GM10266 (cell line): ENCODE measurements around the gene GJD3.

Experiments
- DNase-seq: peaks from one replicate; pipeline ENCODE4 v3.0.0; 2012; ENCODE audit errors: extremely low spot score
- CTCF ChIP-seq: IDR thresholded peaks from 2 replicates; pipeline ENCODE4 v1.5.1; 2012; ENCODE audit warnings: mild to moderate bottlenecking, low read depth; ENCODE audit not compliant: control insufficient read depth, insufficient read depth; ENCODE audit errors: missing control alignments

Gene GJD3

GRCh38 chr17:40366076-40366860 is 1.7 kb upstream of the GJD3 start:
- DNase-seq, result peak; percentile 9
- TF ChIP-seq CTCF, result no peak

- peak; percentile 11 for DNase-seq
- no peak for TF ChIP-seq CTCF
Measured at GRCh38 chr17:40364906-40365305, 369 bp upstream of the GJD3 start.

- TF ChIP-seq CTCF, result no peak
- no peak for DNase-seq
Measured at GRCh38 chr17:40363111-40363827, 1.3 kb downstream of the GJD3 start.

- peak; percentile 87 for TF ChIP-seq CTCF
Measured at GRCh38 chr17:40362696-40363110, 1.8 kb downstream of the GJD3 start.

GRCh38 chr17:40361925-40362695 is 2.4 kb downstream of the GJD3 start:
- no peak for DNase-seq
- no peak for TF ChIP-seq CTCF

More at GRCh38 chr17:40362696-40363110, 1.8 kb downstream of the GJD3 start:
- DNase-seq, result peak; percentile 95

GRCh38 chr17:40361063-40361924 is 3.2 kb downstream of the GJD3 start:
- no peak for TF ChIP-seq CTCF
- no peak for DNase-seq
